GM12878 (cell line): ENCODE data around the gene NR6A1. TPM values are rescaled to one million over a fixed set of nuclear protein-coding genes. Genes with fewer than 3 reads are reported as not detected.

Experiments used
- ATAC-seq: fragments of 200-7000 bp; cut with Tn5 transposase; 3 replicates; pipeline ENCODE4 v1.9.1; 2020; ENCODE audit warnings: mild to moderate bottlenecking, moderate library complexity
- BruUV-seq: library from RNA; stranded (reverse); fragments of 400-500 nt; replicated peaks from 2 replicates; lab custom pipeline; 2021; lab: Mats Ljungman, UMichigan
- CTCF ChIA-PET: fragments of 300-600 bp; sonication (Branson Sonifier 250); formaldehyde crosslinking; extraction: SDS; loops from one replicate; lab custom pipeline; 2021; ENCODE audit warnings: inconsistent platforms; lab: Yijun Ruan, JAX
- POLR2A ChIA-PET: fragments of 350-600 bp; formaldehyde crosslinking; extraction: SDS; loops from one replicate; lab custom pipeline; 2021; ENCODE audit warnings: inconsistent platforms; lab: Charles Lee
- RAD21 ChIA-PET: fragments of 300-600 bp; sonication (Branson Sonifier 250); formaldehyde crosslinking; loops from one replicate; lab custom pipeline; 2023; ENCODE audit warnings: antibody characterized with exemption; ENCODE audit not compliant: unreplicated experiment; lab: Charles Lee
- SMC1A ChIA-PET: fragments of 300-600 bp; sonication (Branson Sonifier 250); formaldehyde crosslinking; loops from one replicate; lab custom pipeline; 2023; ENCODE audit not compliant: unreplicated experiment, uncharacterized antibody; lab: Charles Lee
- DNase-seq: peaks from one replicate; pipeline ENCODE4 v3.0.0-alpha.2; 2011; ENCODE audit warnings: low read depth, low spot score
- FAIRE-seq: peaks from 3 replicates; lab custom pipeline; 2011; peaks lifted over from hg19 to GRCh38; lab: Jason Lieb, UNC
- H2AFZ ChIP-seq: 2 replicates; pipeline ENCODE4 v1.6.0; 2011; ENCODE audit warnings: low read depth, low read length, control low read depth; ENCODE audit not compliant: control insufficient read depth
- H3K27ac ChIP-seq: 2 replicates; pipeline ENCODE4 v1.5.1; 2011; ENCODE audit warnings: control low read depth; ENCODE audit not compliant: control insufficient read depth, insufficient read depth
- H3K27me3 ChIP-seq, 2 experiments: replicated peaks in 1 of 2; 2 replicates each; pipeline versions ENCODE4 v1.6.0 to v1.6.1; 2011; ENCODE audit warnings: low read length in 1 of 2; ENCODE audit not compliant: control insufficient read depth in 2 of 2, insufficient read depth in 2 of 2
- H3K36me3 ChIP-seq, 2 experiments: 2 replicates each; pipeline ENCODE4 v1.5.1; 2011; ENCODE audit warnings: low read length in 1 of 2; ENCODE audit not compliant: control insufficient read depth in 2 of 2, insufficient read depth in 2 of 2
- H3K4me1 ChIP-seq: 2 replicates; pipeline ENCODE4 v1.6.1; 2011; ENCODE audit warnings: mild to moderate bottlenecking, low read length, moderate library complexity, mixed read lengths; ENCODE audit not compliant: control insufficient read depth, insufficient read depth
- H3K4me2 ChIP-seq: 2 replicates; pipeline ENCODE4 v1.6.0; 2011; ENCODE audit warnings: control low read depth; ENCODE audit not compliant: control insufficient read depth, insufficient read depth
- H3K4me3 ChIP-seq: fragments of 200-600 bp; sonication (generic); 2 replicates; pipeline ENCODE4 v1.5.1; 2016
- H3K79me2 ChIP-seq: 2 replicates; pipeline ENCODE4 v1.6.0; 2011; ENCODE audit warnings: low read length; ENCODE audit not compliant: control insufficient read depth, insufficient read depth
- H3K9ac ChIP-seq: 2 replicates; pipeline ENCODE4 v1.8.0; 2011; ENCODE audit warnings: low read length, control low read depth, mixed read lengths; ENCODE audit not compliant: control insufficient read depth, insufficient read depth
- H3K9me3 ChIP-seq: replicated peaks from 3 replicates; pipeline ENCODE4 v1.5.1; 2011; ENCODE audit warnings: mild to moderate bottlenecking, low read length; ENCODE audit not compliant: control insufficient read depth, insufficient read depth
- H4K20me1 ChIP-seq: 2 replicates; pipeline ENCODE4 v1.6.0; 2011; ENCODE audit not compliant: control insufficient read depth, insufficient read depth
- BCLAF1 ChIP-seq: fragments of 450-650 bp; IDR thresholded peaks from 2 replicates; pipeline ENCODE4 v1.6.1; 2017; ENCODE audit warnings: antibody characterized with exemption, mild to moderate bottlenecking, moderate library complexity
- CHD4 ChIP-seq: fragments of 200-600 bp; sonication (generic); IDR thresholded peaks from 2 replicates; pipeline ENCODE4 v1.6.1; 2016; ENCODE audit warnings: mild to moderate bottlenecking
- E2F4 ChIP-seq: IDR thresholded peaks from 2 replicates; pipeline ENCODE4 v1.6.1; 2012; ENCODE audit warnings: low read depth, low read length, improper control_type of control experiment
- SMAD1 ChIP-seq: fragments of 450-650 bp; IDR thresholded peaks from 2 replicates; pipeline ENCODE4 v1.6.1; 2018; ENCODE audit warnings: mild to moderate bottlenecking, low read depth; ENCODE audit not compliant: partially characterized antibody
- WGBS: methylation state at CpG from one replicate; pipeline ENCODE4 v1.1.6; 2016; ENCODE audit warnings: low lambda C conversion rate; ENCODE audit not compliant: insufficient replicate concordance, insufficient coverage; ENCODE audit errors: missing lambda C conversion rate; 5-methylcytosine and 5-hydroxymethylcytosine counted together
- in situ Hi-C: fragments of 300-500 bp; cut with MboI; formaldehyde crosslinking; loops from 9 replicates; pipeline ENCODE4 v1.14.3; 2018; ENCODE audit warnings: mixed read lengths
- intact Hi-C: fragments of 100-400 bp; cut with micrococcal nuclease; formaldehyde crosslinking; loops from one replicate; pipeline ENCODE4 v1.14.2; 2022; ENCODE audit not compliant: unreplicated experiment
- polyA plus RNA-seq, 11 experiments: library from polyadenylated mRNA; depleted of rRNA in 4 of 11; unstranded in 6 of 11; stranded (reverse) in 5 of 11; fragments of >200 nt; fragmentation: Nextera tagmentation in 4 of 11; fragmentation: Illumina TruSeq in 1 of 11; extraction: Ambion mirVana in 4 of 11; extraction: Trizol in 1 of 11; gene quantifications; 1 replicate in 1 of 11; 2 replicates in 10 of 11; pipeline versions ENCODE4 v1.2.1 to v1.2.3, GENCODE V29; 2011 to 2016; ENCODE audit warnings: inconsistent platforms in 2 of 11, missing spikeins in 2 of 11, low read depth in 1 of 11
- total RNA-seq, 4 experiments: library from RNA; depleted of rRNA in 3 of 4; stranded (reverse); fragments of >200 nt in 3 of 4; fragmentation: Illumina TruSeq in 1 of 4; extraction: Trizol in 1 of 4; gene quantifications; 2 replicates each; pipeline versions ENCODE4 v1.2.1 to v1.2.3, GENCODE V29; 2013 to 2021
- TF ChIP-seq, protein P1 (sequence below): IDR thresholded peaks from 2 replicates; pipeline ENCODE4 v1.6.1; 2012; ENCODE audit warnings: low read length, inconsistent platforms

The NR6A1 gene
- total and polyA plus RNA-seq, 10 of the 15 experiments (the other 5 are each of a cell fraction or from before 2014, with no cell fraction given): 1.2 to 9.2 (median 4.6) TPM

GRCh38 chr9:124497441-124497840 lies 273.7 kb downstream of the NR6A1 start:
- DNase-seq: no peak
- SMC1A ChIA-PET: interaction anchor here (0.8 kb wide), 1 partner anchor 26 kb away, joined by 3 read pairs; no protein-coding TSS in a partner anchor
- peaks cover 0 to 2% of the 10 kb centered on the region in 2 experiments; a peak in 2 of 4 replicates for H3K27me3 ChIP-seq
- no TSS peak for BruUV-seq
- no peak overlapping the region for H3K27ac ChIP-seq
- H3K4me1 ChIP-seq: peaks cover 34% of the 10 kb centered on the region
- ATAC-seq: no peak
- H4K20me1 ChIP-seq: no peaks in the 10 kb centered on the region
- H3K4me3 ChIP-seq: no peak overlapping the region
- POLR2A ChIA-PET: no interaction called here
- CTCF ChIA-PET: interaction anchor here (0.8 kb wide), 1 partner anchor 54 kb away, joined by 3 read pairs; no protein-coding TSS in a partner anchor
- FAIRE-seq: no peak
- H3K79me2 ChIP-seq: no peaks in the 10 kb centered on the region
- TF ChIP-seq BCLAF1 (no peak), SMAD1 (no peak), CHD4 (no peak), E2F4 (no peak)
- TF ChIP-seq, protein P1, sequence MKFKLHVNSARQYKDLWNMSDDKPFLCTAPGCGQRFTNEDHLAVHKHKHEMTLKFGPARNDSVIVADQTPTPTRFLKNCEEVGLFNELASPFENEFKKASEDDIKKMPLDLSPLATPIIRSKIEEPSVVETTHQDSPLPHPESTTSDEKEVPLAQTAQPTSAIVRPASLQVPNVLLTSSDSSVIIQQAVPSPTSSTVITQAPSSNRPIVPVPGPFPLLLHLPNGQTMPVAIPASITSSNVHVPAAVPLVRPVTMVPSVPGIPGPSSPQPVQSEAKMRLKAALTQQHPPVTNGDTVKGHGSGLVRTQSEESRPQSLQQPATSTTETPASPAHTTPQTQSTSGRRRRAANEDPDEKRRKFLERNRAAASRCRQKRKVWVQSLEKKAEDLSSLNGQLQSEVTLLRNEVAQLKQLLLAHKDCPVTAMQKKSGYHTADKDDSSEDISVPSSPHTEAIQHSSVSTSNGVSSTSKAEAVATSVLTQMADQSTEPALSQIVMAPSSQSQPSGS: no peak
- TF ChIP-seq, all 136 proteins: peak for 0
- WGBS: 47% methylated on average over 7 of the region's 8 CpGs
- no peaks in the 10 kb centered on the region for H3K36me3 ChIP-seq
- in situ Hi-C loops: no loop called here
- intact Hi-C loops: no loop called here
- H2AFZ ChIP-seq: no peak overlapping the region
- H3K4me2 ChIP-seq: no peak overlapping the region
- H3K9me3 ChIP-seq: no peaks in the 10 kb centered on the region
- RAD21 ChIA-PET: no interaction called here
- H3K9ac ChIP-seq: no peak overlapping the region
